HL-60 (cell line): ENCODE measurements around the gene ARL4D.

Source experiments
- DNase-seq, 2 experiments: peaks; one replicate each; pipeline ENCODE4 v3.0.0-alpha.2; 2010 to 2020; ENCODE audit warnings: low read depth in 1 of 2, low spot score in 1 of 2
- H3K27ac ChIP-seq: fragments of 250-450 bp; sonication (Bioruptor Pico); replicated peaks from 2 replicates; pipeline ENCODE4 v1.5.1; 2020; ENCODE audit warnings: mild to moderate bottlenecking, moderate library complexity
- H3K27me3 ChIP-seq: fragments of 250-450 bp; sonication (Bioruptor Pico); 2 replicates; pipeline ENCODE4 v1.5.1; 2021; ENCODE audit warnings: mild to moderate bottlenecking, moderate library complexity; ENCODE audit not compliant: insufficient read depth, poor library complexity, severe bottlenecking
- H3K4me3 ChIP-seq: replicated peaks from 2 replicates; pipeline ENCODE4 v1.5.1; 2011; ENCODE audit warnings: mild to moderate bottlenecking, control low read depth, low read length; ENCODE audit not compliant: insufficient read depth
- CTCF ChIP-seq: IDR thresholded peaks from one replicate; pipeline ENCODE4 v1.5.1; 2011; ENCODE audit warnings: low read length, control low read depth, inconsistent platforms; ENCODE audit not compliant: insufficient read depth
- GABPA ChIP-seq: IDR thresholded peaks from 2 replicates; pipeline ENCODE4 v1.6.1; 2012; ENCODE audit warnings: low read depth
- POLR2AphosphoS5 ChIP-seq: IDR thresholded peaks from 2 replicates; pipeline ENCODE4 v1.6.1; 2012; ENCODE audit warnings: low read depth
- REST ChIP-seq: IDR thresholded peaks from 2 replicates; pipeline ENCODE4 v1.6.1; 2012; ENCODE audit warnings: low read depth; ENCODE audit not compliant: insufficient replicate concordance
- SPI1 ChIP-seq: IDR thresholded peaks from 2 replicates; pipeline ENCODE4 v1.6.1; 2012; ENCODE audit warnings: low read depth, mild to moderate bottlenecking, borderline replicate concordance

The ARL4D gene

GRCh38 chr17:43445009-43445589 is 46.3 kb downstream of the ARL4D start:
- no peak for TF ChIP-seq CTCF
- TF ChIP-seq SPI1 = no peak
- TF ChIP-seq REST = no peak
- Histone ChIP-seq H3K27ac (no peak overlapping the region), H3K4me3 (no peak overlapping the region), H3K27me3 (peaks cover 2% of the 10 kb centered on the region)
- no peak for DNase-seq

- no peak for DNase-seq
- Histone ChIP-seq H3K27me3 (peaks cover 2% of the 10 kb centered on the region), H3K27ac (no peak overlapping the region), H3K4me3 (no peak overlapping the region)
- TF ChIP-seq CTCF (no peak), REST (no peak), GABPA (no peak), SPI1 (no peak), POLR2AphosphoS5 (no peak)
Measured at GRCh38 chr17:43446773-43447172, 48.0 kb downstream of the ARL4D start.

GRCh38 chr17:43448720-43449469 is 50.1 kb downstream of the ARL4D start:
- TF ChIP-seq REST = no peak
- TF ChIP-seq POLR2AphosphoS5 = no peak
- no peak for TF ChIP-seq SPI1
- no peak for TF ChIP-seq GABPA
- no peak for TF ChIP-seq CTCF
- DNase-seq = no peak
- H3K27me3 ChIP-seq = peaks cover 2% of the 10 kb centered on the region
- H3K4me3 ChIP-seq = no peak overlapping the region
- H3K27ac ChIP-seq = no peak overlapping the region
